Testis (tissue), 3 donors: ENCODE results near the gene ADORA1. TPM values are rescaled to one million over a fixed set of nuclear protein-coding genes. Genes with fewer than 3 reads are reported as not detected.
A peak's percentile ranks its signal among the peaks of the same experiment; 100 is the strongest.

Source experiments
- DNase-seq: peaks from one replicate; pipeline ENCODE4 v3.0.0-alpha.2; 2019
- H3K27ac ChIP-seq, 2 donors: fragments of 200-600 bp; sonication (generic); one replicate each; pipeline ENCODE4 v1.5.1; 2019
- H3K27me3 ChIP-seq: fragments of 200-600 bp; sonication (generic); one replicate; pipeline ENCODE4 v1.5.1; 2019
- H3K36me3 ChIP-seq: fragments of 200-600 bp; sonication (generic); one replicate; pipeline ENCODE4 v1.5.1; 2017; ENCODE audit warnings: low read depth; ENCODE audit errors: missing control alignments
- H3K4me1 ChIP-seq: fragments of 200-600 bp; sonication (generic); one replicate; pipeline ENCODE4 v1.5.1; 2019
- H3K4me3 ChIP-seq, 2 donors: fragments of 200-600 bp; sonication (generic); one replicate each; pipeline ENCODE4 v1.5.1; 2017 to 2019
- H3K9me3 ChIP-seq: fragments of 200-600 bp; sonication (generic); one replicate; pipeline ENCODE4 v1.5.1; 2017
- POLR2A ChIP-seq: fragments of 450-650 bp; IDR thresholded peaks from one replicate; pipeline ENCODE4 v1.6.1; 2017; ENCODE audit warnings: antibody characterized with exemption, mild to moderate bottlenecking, moderate library complexity
- WGBS, 2 donors: methylation state at CpG; one replicate each; pipeline ENCODE4 v1.1.5; 2018; 5-methylcytosine and 5-hydroxymethylcytosine counted together
- intact Hi-C: fragments of 100-400 bp; cut with DNase I; formaldehyde crosslinking; loops from one replicate; pipeline ENCODE4 v1.15.1; 2023; ENCODE audit warnings: low total_unique reads
- polyA plus RNA-seq: library from polyadenylated mRNA; stranded (reverse); fragments of 350-450 nt; fragmentation: Illumina TruSeq; extraction: RNeasy Lipid Tissue Mini Kit (QIAGEN cat#74804); gene quantifications from one replicate; pipeline ENCODE4 v1.2.3, GENCODE V29; 2014; ENCODE audit warnings: low read depth, low replicate concordance; ENCODE audit not compliant: insufficient read depth
- total RNA-seq, 2 donors: library from RNA; depleted of rRNA; stranded (reverse); fragments of >200 nt; gene quantifications; one replicate each; pipeline ENCODE4 v1.2.3, GENCODE V29; 2016
- TF ChIP-seq, protein P1 (sequence below), 3 experiments: fragments of 450-650 bp in 2 of 3; fragments of 200-600 bp in 1 of 3; sonication (generic) in 1 of 3; IDR thresholded peaks; one replicate each; pipeline ENCODE4 v1.5.1; 2016 to 2019; ENCODE audit warnings: antibody characterized with exemption in 3 of 3, mild to moderate bottlenecking in 2 of 3, moderate library complexity in 1 of 3

Gene ADORA1
- total and polyA plus RNA-seq, 3 donors from 2014 or later = 43.2 to 68.6 (median 61.9) TPM

DNA sequence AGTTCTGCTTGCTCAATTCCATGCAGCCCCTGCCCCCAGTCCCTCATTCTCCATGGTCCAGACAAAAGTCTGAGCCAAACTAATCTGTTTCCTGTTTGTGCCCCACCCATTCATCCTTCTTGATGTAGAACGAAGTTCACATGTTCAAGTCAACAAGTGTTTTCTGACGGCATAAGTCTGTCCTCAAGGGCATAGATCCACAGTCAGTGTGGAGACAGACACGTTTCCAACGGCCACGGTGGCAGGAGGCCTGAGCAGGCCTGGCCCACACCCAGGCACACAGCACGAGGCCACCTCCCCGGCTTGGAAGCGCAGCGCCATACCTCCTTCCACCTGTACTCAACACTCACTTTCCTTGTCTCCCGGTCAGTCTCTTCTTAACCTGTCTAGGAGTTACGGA is 16.1 kb downstream of the ADORA1 start:
- no peaks in the 10 kb centered on the region for H3K27me3 ChIP-seq
- intact Hi-C loops = no loop called here
- WGBS, 2 donors = 58 to 74% methylated on average over 11 of the region's 11 CpGs
- H3K27ac ChIP-seq = peak overlapping the region; percentile 10 to 21
- no peak overlapping the region for H3K4me3 ChIP-seq
- TF ChIP-seq, protein P1, sequence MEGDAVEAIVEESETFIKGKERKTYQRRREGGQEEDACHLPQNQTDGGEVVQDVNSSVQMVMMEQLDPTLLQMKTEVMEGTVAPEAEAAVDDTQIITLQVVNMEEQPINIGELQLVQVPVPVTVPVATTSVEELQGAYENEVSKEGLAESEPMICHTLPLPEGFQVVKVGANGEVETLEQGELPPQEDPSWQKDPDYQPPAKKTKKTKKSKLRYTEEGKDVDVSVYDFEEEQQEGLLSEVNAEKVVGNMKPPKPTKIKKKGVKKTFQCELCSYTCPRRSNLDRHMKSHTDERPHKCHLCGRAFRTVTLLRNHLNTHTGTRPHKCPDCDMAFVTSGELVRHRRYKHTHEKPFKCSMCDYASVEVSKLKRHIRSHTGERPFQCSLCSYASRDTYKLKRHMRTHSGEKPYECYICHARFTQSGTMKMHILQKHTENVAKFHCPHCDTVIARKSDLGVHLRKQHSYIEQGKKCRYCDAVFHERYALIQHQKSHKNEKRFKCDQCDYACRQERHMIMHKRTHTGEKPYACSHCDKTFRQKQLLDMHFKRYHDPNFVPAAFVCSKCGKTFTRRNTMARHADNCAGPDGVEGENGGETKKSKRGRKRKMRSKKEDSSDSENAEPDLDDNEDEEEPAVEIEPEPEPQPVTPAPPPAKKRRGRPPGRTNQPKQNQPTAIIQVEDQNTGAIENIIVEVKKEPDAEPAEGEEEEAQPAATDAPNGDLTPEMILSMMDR (IDR thresholded peaks at IDR 0.05) = no peak
- TF ChIP-seq POLR2A = no peak
- no peaks in the 10 kb centered on the region for H3K9me3 ChIP-seq
- no peak for DNase-seq
- no peaks in the 10 kb centered on the region for H3K36me3 ChIP-seq
- peaks cover 40% of the 10 kb centered on the region for H3K4me1 ChIP-seq

DNA sequence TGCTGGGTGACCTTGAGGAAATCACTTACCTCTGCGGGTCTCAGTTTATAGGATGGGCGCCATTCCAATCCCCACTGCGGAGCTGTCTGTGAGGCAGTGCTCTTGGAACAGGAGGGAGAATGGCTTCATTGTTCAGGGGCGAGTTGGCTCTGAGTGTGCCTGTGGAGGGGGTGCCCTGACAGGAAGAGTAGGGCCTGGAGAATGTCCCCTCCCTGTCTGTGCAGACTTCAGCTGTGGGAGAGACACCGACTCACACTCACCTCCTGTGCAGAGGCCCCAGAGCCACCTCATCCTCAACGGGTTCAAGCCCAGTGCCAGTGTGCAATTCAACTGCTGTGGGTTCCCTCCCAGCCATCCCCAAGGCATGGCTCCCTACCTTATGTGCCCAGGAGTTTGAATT is 17.1 kb downstream of the ADORA1 start:
- Histone ChIP-seq H3K27me3 (no peaks in the 10 kb centered on the region), H3K4me1 (peaks cover 49% of the 10 kb centered on the region), H3K36me3 (no peaks in the 10 kb centered on the region), H3K4me3 (no peak overlapping the region), H3K27ac (no peak overlapping the region), H3K9me3 (no peaks in the 10 kb centered on the region)
- TF ChIP-seq, protein P1 (IDR thresholded peaks at IDR 0.05) = no peak
- no peak for TF ChIP-seq POLR2A
- 44 to 46% methylated on average over 5 to 6 of the region's 6 CpGs for WGBS, 2 donors
- intact Hi-C loops = no loop called here
- DNase-seq = peak; percentile 91

DNA sequence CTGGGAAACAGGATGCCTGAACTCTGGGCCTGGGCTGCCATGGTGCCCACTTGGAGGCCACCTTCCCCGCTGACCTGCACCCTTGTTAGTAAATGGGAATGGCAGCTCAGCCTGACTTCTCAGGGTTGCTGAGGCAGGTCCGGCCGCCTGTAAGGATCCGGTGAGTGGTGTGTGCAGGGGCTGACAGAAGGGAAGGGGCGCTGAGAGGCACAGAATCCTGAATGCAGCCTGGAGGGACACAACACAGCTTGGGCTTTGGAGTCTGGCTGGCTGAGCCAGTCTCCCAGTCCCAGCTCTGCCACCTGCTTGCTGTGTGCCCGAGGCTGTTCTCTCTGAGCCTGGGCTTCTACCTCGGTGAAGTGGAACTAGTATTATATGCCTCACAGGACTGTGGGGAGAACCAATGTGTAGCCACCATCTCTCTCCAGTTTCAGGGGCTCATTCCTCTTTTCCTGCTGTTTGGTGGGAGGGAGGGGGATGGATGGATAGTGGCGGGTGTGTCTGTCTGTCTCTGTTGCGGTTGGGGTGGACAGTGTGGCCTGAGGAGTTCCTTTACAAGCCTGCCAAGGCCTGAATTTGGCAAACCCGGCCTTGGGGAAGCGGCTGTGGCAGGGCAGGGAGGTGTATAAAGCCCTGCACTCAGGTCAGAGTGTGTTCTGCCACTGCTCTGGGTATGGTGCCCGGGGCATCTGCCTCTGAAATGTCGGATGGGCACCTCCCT is 18.0 kb downstream of the ADORA1 start:
- DNase-seq = no peak
- H3K4me1 ChIP-seq = peaks cover 54% of the 10 kb centered on the region
- H3K9me3 ChIP-seq = no peaks in the 10 kb centered on the region
- no peaks in the 10 kb centered on the region for H3K36me3 ChIP-seq
- H3K27me3 ChIP-seq = no peaks in the 10 kb centered on the region
- intact Hi-C loops = no loop called here
- WGBS, 2 donors = 71 to 73% methylated on average over 7 to 13 of the region's 13 CpGs
- TF ChIP-seq, protein P1 (IDR thresholded peaks at IDR 0.05) = no peak
- no peak for TF ChIP-seq POLR2A
- no peak overlapping the region for H3K27ac ChIP-seq
- no peak overlapping the region for H3K4me3 ChIP-seq

DNA sequence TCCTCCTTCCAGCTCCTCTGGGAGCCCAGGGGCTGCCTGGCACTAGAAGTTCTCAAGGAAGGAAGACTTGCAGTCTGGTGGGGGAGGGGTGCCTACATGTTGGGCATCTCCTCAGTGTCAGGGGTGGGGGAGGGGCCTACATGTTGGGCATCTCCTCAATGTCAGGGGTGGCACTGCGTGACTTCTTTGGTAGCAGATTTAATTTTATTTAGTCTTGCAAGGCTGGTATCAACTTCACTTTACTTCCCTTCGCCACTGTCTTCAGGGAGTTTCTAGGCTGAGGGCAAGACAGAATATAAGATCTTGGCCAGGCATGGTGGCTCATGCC is 18.5 kb downstream of the ADORA1 start:
- WGBS, 2 donors = 75 to 90% methylated on average over 2 of the region's 2 CpGs
- Histone ChIP-seq H3K4me3 (no peak overlapping the region), H3K27me3 (no peaks in the 10 kb centered on the region), H3K9me3 (no peaks in the 10 kb centered on the region), H3K4me1 (peaks cover 55% of the 10 kb centered on the region), H3K27ac (no peak overlapping the region), H3K36me3 (no peaks in the 10 kb centered on the region)
- TF ChIP-seq, protein P1 (IDR thresholded peaks at IDR 0.05) = no peak
- no peak for TF ChIP-seq POLR2A
- no peak for DNase-seq
- intact Hi-C loops = no loop called here

DNA sequence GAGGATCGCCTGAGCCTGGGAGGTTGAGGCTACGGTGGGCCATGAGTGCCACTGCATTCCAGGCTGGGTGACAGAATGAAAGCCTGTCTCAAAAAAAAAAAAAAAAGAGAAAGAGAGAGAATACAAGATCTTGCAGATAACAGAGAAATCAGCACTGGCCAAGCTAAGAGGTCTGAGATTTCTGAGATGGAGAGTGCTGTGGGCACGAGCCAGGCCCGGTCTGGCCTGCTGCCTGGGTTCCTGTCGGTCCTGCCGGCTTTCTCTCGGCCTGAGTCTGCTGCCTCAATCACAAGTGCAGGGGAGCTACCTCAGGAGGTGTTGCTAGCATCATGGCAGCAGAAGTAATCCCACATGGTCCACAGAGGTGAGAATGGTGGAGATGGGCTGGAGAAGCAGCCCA is 19.0 kb downstream of the ADORA1 start:
- Histone ChIP-seq H3K36me3 (no peaks in the 10 kb centered on the region), H3K27me3 (no peaks in the 10 kb centered on the region), H3K27ac (no peak overlapping the region), H3K4me3 (no peak overlapping the region), H3K4me1 (peaks cover 58% of the 10 kb centered on the region), H3K9me3 (no peaks in the 10 kb centered on the region)
- intact Hi-C loops = no loop called here
- no peak for DNase-seq
- 76 to 86% methylated on average over 6 to 7 of the region's 7 CpGs for WGBS, 2 donors
- no peak for TF ChIP-seq POLR2A
- TF ChIP-seq, protein P1 (IDR thresholded peaks at IDR 0.05) = no peak
